HG02981 (cell line): ENCODE data around the gene SPATA9.

Experiments
- ATAC-seq: cut with Tn5 transposase; IDR thresholded peaks from one replicate; pipeline ENCODE4 v1.9.1; 2021; ENCODE audit warnings: mild to moderate bottlenecking, moderate library complexity; ENCODE audit not compliant: unreplicated experiment

The SPATA9 gene

GRCh38 chr5:95689680-95690079 lies 6.9 kb upstream of the SPATA9 start:
- no peak for ATAC-seq

GRCh38 chr5:95686651-95687050 lies 3.9 kb upstream of the SPATA9 start:
- ATAC-seq, result no peak

- ATAC-seq, result no peak
Measured at GRCh38 chr5:95684361-95684760, 1.6 kb upstream of the SPATA9 start.

GRCh38 chr5:95673081-95673480 lies 9.7 kb downstream of the SPATA9 start:
- no peak for ATAC-seq

- no peak for ATAC-seq
Measured at GRCh38 chr5:95672641-95673040, 10.2 kb downstream of the SPATA9 start.

GRCh38 chr5:95671826-95672225 lies 11.0 kb downstream of the SPATA9 start:
- ATAC-seq, result no peak

GRCh38 chr5:95670568-95670967 lies 12.2 kb downstream of the SPATA9 start:
- ATAC-seq, result no peak

- no peak for ATAC-seq
Measured at GRCh38 chr5:95669985-95670384, 12.8 kb downstream of the SPATA9 start.

GRCh38 chr5:95669540-95669939 lies 13.3 kb downstream of the SPATA9 start:
- ATAC-seq, result no peak

- ATAC-seq, result no peak
Measured at GRCh38 chr5:95668728-95669127, 14.1 kb downstream of the SPATA9 start.

GRCh38 chr5:95668216-95668615 lies 14.6 kb downstream of the SPATA9 start:
- no peak for ATAC-seq

GRCh38 chr5:95667678-95668077 lies 15.1 kb downstream of the SPATA9 start:
- no peak for ATAC-seq

GRCh38 chr5:95667061-95667618 lies 15.7 kb downstream of the SPATA9 start:
- no peak for ATAC-seq

GRCh38 chr5:95664204-95664786 lies 18.5 kb downstream of the SPATA9 start:
- ATAC-seq, result no peak

- no peak for ATAC-seq
Measured at GRCh38 chr5:95662946-95663345, 19.8 kb downstream of the SPATA9 start.

GRCh38 chr5:95660060-95660459 lies 22.7 kb downstream of the SPATA9 start:
- ATAC-seq, result no peak

- no peak for ATAC-seq
Measured at GRCh38 chr5:95655575-95655974, 27.2 kb downstream of the SPATA9 start.

GRCh38 chr5:95654196-95654595 lies 28.6 kb downstream of the SPATA9 start:
- no peak for ATAC-seq

- ATAC-seq, result no peak
Measured at GRCh38 chr5:95652849-95653248, 29.9 kb downstream of the SPATA9 start.

- no peak for ATAC-seq
Measured at GRCh38 chr5:95649842-95650620, 32.8 kb downstream of the SPATA9 start.

- ATAC-seq, result no peak
Measured at GRCh38 chr5:95649274-95649673, 33.5 kb downstream of the SPATA9 start.
